Smooth muscle cell (in vitro differentiated cells): ENCODE results near the gene WIPF3. TPM values are rescaled to one million over a fixed set of nuclear protein-coding genes. Genes with fewer than 3 reads are reported as not detected.
A peak's percentile ranks its signal among the peaks of the same experiment; 100 is the strongest.

Source experiments
- DNase-seq: peaks from one replicate; lab custom pipeline; 2025; ENCODE audit not compliant: unreplicated experiment; lab: John Stamatoyannopoulos, UW
- H2AFZ ChIP-seq: fragments of 200-600 bp; sonication (generic); 2 replicates; pipeline ENCODE4 v1.6.0; 2016; ENCODE audit warnings: antibody characterized with exemption, low read depth, mild to moderate bottlenecking
- H3F3A ChIP-seq: fragments of 200-600 bp; sonication (generic); 2 replicates; pipeline ENCODE4 v1.6.0; 2017; ENCODE audit warnings: antibody characterized with exemption, low read depth
- H3K27ac ChIP-seq: fragments of 200-600 bp; sonication (generic); 2 replicates; pipeline ENCODE4 v1.5.1; 2016; ENCODE audit warnings: low read depth, mild to moderate bottlenecking
- H3K27me3 ChIP-seq: fragments of 200-600 bp; sonication (generic); 2 replicates; pipeline ENCODE4 v1.6.1; 2016; ENCODE audit warnings: low read depth, mild to moderate bottlenecking
- H3K36me3 ChIP-seq: fragments of 200-600 bp; sonication (generic); 2 replicates; pipeline ENCODE4 v1.5.1; 2016; ENCODE audit warnings: low read depth
- H3K4me1 ChIP-seq: fragments of 200-600 bp; sonication (generic); 2 replicates; pipeline ENCODE4 v1.5.1; 2016; ENCODE audit warnings: low read depth
- H3K4me2 ChIP-seq: fragments of 200-600 bp; sonication (generic); 2 replicates; pipeline ENCODE4 v1.6.0; 2016; ENCODE audit warnings: mild to moderate bottlenecking
- H3K4me3 ChIP-seq: fragments of 200-600 bp; sonication (generic); 2 replicates; pipeline ENCODE4 v1.5.1; 2016; ENCODE audit warnings: mild to moderate bottlenecking
- H3K79me2 ChIP-seq: fragments of 200-600 bp; sonication (generic); 2 replicates; pipeline ENCODE4 v1.6.0; 2016; ENCODE audit warnings: low read depth, mild to moderate bottlenecking
- H3K9ac ChIP-seq: fragments of 200-600 bp; sonication (generic); 2 replicates; pipeline ENCODE4 v1.6.0; 2016; ENCODE audit warnings: low read depth
- H3K9me3 ChIP-seq: fragments of 200-600 bp; sonication (generic); replicated peaks from 2 replicates; pipeline ENCODE4 v1.5.1; 2016; ENCODE audit warnings: low read depth
- H4K20me1 ChIP-seq: fragments of 200-600 bp; sonication (generic); 2 replicates; pipeline ENCODE4 v1.6.0; 2016; ENCODE audit warnings: low read depth
- CTCF ChIP-seq: fragments of 200-600 bp; sonication (generic); IDR thresholded peaks from 2 replicates; pipeline ENCODE4 v1.5.1; 2017; ENCODE audit warnings: borderline replicate concordance, mild to moderate bottlenecking, antibody characterized with exemption; ENCODE audit not compliant: insufficient read depth, poor library complexity, severe bottlenecking
- WGBS: methylation state at CpG from one replicate; pipeline ENCODE4 v1.1.7; 2016; ENCODE audit warnings: low lambda C conversion rate; 5-methylcytosine and 5-hydroxymethylcytosine counted together
- polyA plus RNA-seq: library from polyadenylated mRNA; unstranded; fragments of >200 nt; fragmentation: Nextera tagmentation; extraction: Ambion mirVana; gene quantifications from 2 replicates; pipeline ENCODE4 v1.2.1, GENCODE V29; 2016
- total RNA-seq: library from RNA; depleted of rRNA; stranded (reverse); fragments of >200 nt; gene quantifications from 2 replicates; pipeline ENCODE4 v1.2.3, GENCODE V29; 2014

WIPF3 gene
- total and polyA plus RNA-seq, 2 experiments from 2014 or later: 0.22 TPM; not detected in 1

- Histone ChIP-seq H3K79me2 (no peaks in the 10 kb centered on the region), H2AFZ (no peak overlapping the region), H3K27me3 (peaks cover 40% of the 10 kb centered on the region), H3K27ac (no peak overlapping the region), H3K4me2 (peak overlapping the region; percentile 57), H3K4me1 (peaks cover 4% of the 10 kb centered on the region), H3K36me3 (no peaks in the 10 kb centered on the region), H4K20me1 (no peaks in the 10 kb centered on the region), H3K9ac (no peak overlapping the region), H3F3A (no peaks in the 10 kb centered on the region), H3K9me3 (no peaks in the 10 kb centered on the region), H3K4me3 (peak overlapping the region; percentile 31)
- no peak for TF ChIP-seq CTCF
- 39% methylated on average over 28 of the region's 28 CpGs for WGBS
- DNase-seq: no peak
Observed at GRCh38 chr7:29884399-29885272, 78.3 kb downstream of the WIPF3 start.

- Histone ChIP-seq H4K20me1 (no peaks in the 10 kb centered on the region), H3K27me3 (peaks cover 40% of the 10 kb centered on the region), H2AFZ (no peak overlapping the region), H3K4me1 (peaks cover 4% of the 10 kb centered on the region), H3K4me3 (no peak overlapping the region), H3K9ac (no peak overlapping the region), H3K4me2 (no peak overlapping the region), H3K27ac (no peak overlapping the region), H3K36me3 (no peaks in the 10 kb centered on the region), H3K9me3 (no peaks in the 10 kb centered on the region), H3F3A (no peaks in the 10 kb centered on the region), H3K79me2 (no peaks in the 10 kb centered on the region)
- no peak for DNase-seq
- TF ChIP-seq CTCF: no peak
- WGBS: 91% methylated on average over 3 of the region's 3 CpGs
Observed at GRCh38 chr7:29885626-29886025, 79.3 kb downstream of the WIPF3 start.

- H3K79me2 ChIP-seq: no peaks in the 10 kb centered on the region
- H3K27ac ChIP-seq: no peak overlapping the region
- DNase-seq: no peak
- H4K20me1 ChIP-seq: no peaks in the 10 kb centered on the region
- H3F3A ChIP-seq: no peaks in the 10 kb centered on the region
- H3K4me3 ChIP-seq: no peak overlapping the region
- no peak for TF ChIP-seq CTCF
- H2AFZ ChIP-seq: no peak overlapping the region
- no peaks in the 10 kb centered on the region for H3K36me3 ChIP-seq
- peaks cover 38% of the 10 kb centered on the region for H3K27me3 ChIP-seq
- peaks cover 4% of the 10 kb centered on the region for H3K4me1 ChIP-seq
- no peak overlapping the region for H3K9ac ChIP-seq
- 91% methylated on average over 2 of the region's 2 CpGs for WGBS
- no peaks in the 10 kb centered on the region for H3K9me3 ChIP-seq
- H3K4me2 ChIP-seq: no peak overlapping the region
Observed at GRCh38 chr7:29886827-29887226, 80.5 kb downstream of the WIPF3 start.
